ENCODE results near the gene HNRNPA3. TPM values are rescaled to one million over a fixed set of nuclear protein-coding genes. Genes with fewer than 3 reads are reported as not detected.

The HNRNPA3 gene
- total and polyA plus RNA-seq, 2 of the 13 experiments (the other 11 are each of a cell fraction or from before 2014, with no cell fraction given), result 73.3 to 97.7 TPM

GRCh38 chr2:177270531-177270930 is 57.9 kb downstream of the HNRNPA3 start:
- TF ChIP-seq MBNL3 (CRISPR knock-in tag; conservative IDR thresholded peaks at IDR 0.05), result no peak
- no peak for TF ChIP-seq KDM6A (CRISPR knock-in tag; IDR thresholded peaks at IDR 0.05; ENCODE audit: low read depth)
- no peak for TF ChIP-seq MAFG (CRISPR knock-in tag; IDR thresholded peaks at IDR 0.05)
- TF ChIP-seq RNF2 (conservative IDR thresholded peaks at IDR 0.05; ENCODE audit: low read depth), result no peak
- TF ChIP-seq SIX1 (CRISPR knock-in tag; IDR thresholded peaks at IDR 0.05; ENCODE audit: borderline replicate concordance), result no peak
- TF ChIP-seq ZNF234 (CRISPR knock-in tag; conservative IDR thresholded peaks at IDR 0.05), result no peak
- no peak for TF ChIP-seq NR3C1 (CRISPR knock-in tag; IDR thresholded peaks at IDR 0.05)
- TF ChIP-seq KMT2A (CRISPR knock-in tag; IDR thresholded peaks at IDR 0.05), result no peak
- no peak for TF ChIP-seq ZNF75D (CRISPR knock-in tag; IDR thresholded peaks at IDR 0.05; ENCODE audit: borderline replicate concordance)
- TF ChIP-seq MED1 (CRISPR knock-in tag; IDR thresholded peaks at IDR 0.05), result no peak
- TF ChIP-seq, protein P1, sequence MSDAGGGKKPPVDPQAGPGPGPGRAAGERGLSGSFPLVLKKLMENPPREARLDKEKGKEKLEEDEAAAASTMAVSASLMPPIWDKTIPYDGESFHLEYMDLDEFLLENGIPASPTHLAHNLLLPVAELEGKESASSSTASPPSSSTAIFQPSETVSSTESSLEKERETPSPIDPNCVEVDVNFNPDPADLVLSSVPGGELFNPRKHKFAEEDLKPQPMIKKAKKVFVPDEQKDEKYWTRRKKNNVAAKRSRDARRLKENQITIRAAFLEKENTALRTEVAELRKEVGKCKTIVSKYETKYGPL (CRISPR knock-in tag; IDR thresholded peaks at IDR 0.05), result no peak
- TF ChIP-seq ZNF264 (CRISPR knock-in tag; IDR thresholded peaks at IDR 0.05), result no peak
- no peak for TF ChIP-seq ZNF558 (CRISPR knock-in tag; IDR thresholded peaks at IDR 0.05; ENCODE audit: borderline replicate concordance)
- TF ChIP-seq ONECUT2 (CRISPR knock-in tag; IDR thresholded peaks at IDR 0.05), result no peak
- intact Hi-C loops (cut with micrococcal nuclease; ENCODE audit: unreplicated experiment), result no loop called here
- peaks cover 6% of the 10 kb centered on the region for H3K79me2 ChIP-seq (ENCODE audit: insufficient read depth, low read length)
- DNase-seq (ENCODE audit: low spot score), result no peak
- no peaks in the 10 kb centered on the region for H4K20me1 ChIP-seq (ENCODE audit: insufficient read depth, low read length)
- H3K9me3 ChIP-seq (ENCODE audit: low read length), result no peaks in the 10 kb centered on the region
- ChIA-PET POLR2A (no interaction called here), CTCF (ENCODE audit: low intra/inter-chr PET ratio, low total read pairs) (no interaction called here)
- in situ Hi-C loops (cut with HindIII; ENCODE audit: extremely low pct_ligation_motif_present, low pct_unique_long_range_greater_than_20kb), result no loop called here
- H3K4me1 ChIP-seq (ENCODE audit: insufficient read depth, low read length), result peaks cover 62% of the 10 kb centered on the region
- WGBS (ENCODE audit: low lambda C conversion rate), result 98% methylated on average over 4 of the region's 4 CpGs
- no peak overlapping the region for H3K27ac ChIP-seq (ENCODE audit: extremely low read length, insufficient read depth, low read length)
- no peak for ATAC-seq
- no peak overlapping the region for H3K4me2 ChIP-seq (ENCODE audit: low read depth, low read length)
- no TSS peak for BruUV-seq (replicated peaks)
- H3K36me3 ChIP-seq (replicated peaks in 1 of 2; ENCODE audit: control insufficient read depth in 1 of 2, insufficient read depth in 2 of 2, low read length in 2 of 2), result no peaks in the 10 kb centered on the region
- H2AFZ ChIP-seq (ENCODE audit: low read length), result no peak overlapping the region
- no peak for FAIRE-seq
- no peak overlapping the region for H3K9ac ChIP-seq (ENCODE audit: insufficient read depth, low read depth, low read length)
- no peak overlapping the region for H3K4me3 ChIP-seq (replicated peaks in 1 of 3; ENCODE audit: insufficient read depth in 1 of 3, low read depth in 2 of 3, low read length in 3 of 3)
- no peaks in the 10 kb centered on the region for H3K27me3 ChIP-seq (ENCODE audit: control insufficient read depth in 1 of 2, insufficient read depth in 2 of 2, low read length in 2 of 2)

All from HepG2 (cell line).